ENCODE data around the gene FAM240A.

Gene FAM240A

GRCh38 chr3:46664188-46664970 is 52.1 kb downstream of the FAM240A start:
- ATAC-seq, result no peak

GRCh38 chr3:46664971-46665762 is 52.8 kb downstream of the FAM240A start:
- ATAC-seq, result no peak

GRCh38 chr3:46665763-46666452 is 53.6 kb downstream of the FAM240A start:
- no peak for ATAC-seq

GRCh38 chr3:46666453-46666845 is 54.1 kb downstream of the FAM240A start:
- ATAC-seq, result no peak

GRCh38 chr3:46667061-46667621 is 54.8 kb downstream of the FAM240A start:
- no peak for ATAC-seq

DNA sequence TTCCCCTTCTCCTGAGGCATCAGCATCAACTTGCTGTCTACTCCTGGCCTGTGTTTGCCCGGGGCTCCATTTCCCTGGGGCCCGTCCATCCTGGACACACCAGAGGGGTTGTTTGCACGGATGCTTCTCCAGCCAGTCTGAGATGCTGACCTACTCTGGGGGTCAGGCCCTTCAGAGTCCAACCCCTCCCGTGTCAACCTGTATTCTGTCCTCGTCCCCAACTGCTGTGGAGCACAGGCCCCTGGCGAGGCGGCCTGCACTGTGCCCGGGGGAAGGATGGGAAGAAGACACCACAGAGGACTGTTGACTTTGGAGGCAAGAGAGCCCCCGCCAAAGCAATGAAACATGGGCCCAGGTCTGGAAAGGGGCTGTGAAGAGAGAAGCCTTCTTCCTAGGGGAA is 55.3 kb downstream of the FAM240A start:
- no peak for ATAC-seq

DNA sequence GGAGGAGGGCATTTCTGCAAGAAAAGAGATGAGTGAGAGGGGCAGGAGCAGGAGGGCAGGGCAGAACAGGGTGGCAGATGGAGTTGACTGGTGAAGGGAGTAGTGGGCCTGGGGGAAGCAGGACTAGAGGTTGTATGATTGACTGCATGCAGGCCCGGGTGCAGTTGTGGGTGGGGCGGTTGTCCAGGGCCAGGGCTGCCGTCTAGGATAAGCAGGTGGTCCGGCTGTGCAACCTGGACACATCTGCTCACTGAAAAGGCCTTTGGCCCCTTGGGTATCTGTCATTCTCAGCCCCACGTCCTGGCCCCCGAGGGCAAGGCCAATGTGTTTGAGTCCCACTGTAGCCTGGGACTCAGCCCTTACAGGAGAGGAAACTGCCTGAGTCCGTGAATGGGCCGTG is 55.8 kb downstream of the FAM240A start:
- ATAC-seq, result no peak

GRCh38 chr3:46668591-46668990 is 56.3 kb downstream of the FAM240A start:
- ATAC-seq, result no peak

DNA sequence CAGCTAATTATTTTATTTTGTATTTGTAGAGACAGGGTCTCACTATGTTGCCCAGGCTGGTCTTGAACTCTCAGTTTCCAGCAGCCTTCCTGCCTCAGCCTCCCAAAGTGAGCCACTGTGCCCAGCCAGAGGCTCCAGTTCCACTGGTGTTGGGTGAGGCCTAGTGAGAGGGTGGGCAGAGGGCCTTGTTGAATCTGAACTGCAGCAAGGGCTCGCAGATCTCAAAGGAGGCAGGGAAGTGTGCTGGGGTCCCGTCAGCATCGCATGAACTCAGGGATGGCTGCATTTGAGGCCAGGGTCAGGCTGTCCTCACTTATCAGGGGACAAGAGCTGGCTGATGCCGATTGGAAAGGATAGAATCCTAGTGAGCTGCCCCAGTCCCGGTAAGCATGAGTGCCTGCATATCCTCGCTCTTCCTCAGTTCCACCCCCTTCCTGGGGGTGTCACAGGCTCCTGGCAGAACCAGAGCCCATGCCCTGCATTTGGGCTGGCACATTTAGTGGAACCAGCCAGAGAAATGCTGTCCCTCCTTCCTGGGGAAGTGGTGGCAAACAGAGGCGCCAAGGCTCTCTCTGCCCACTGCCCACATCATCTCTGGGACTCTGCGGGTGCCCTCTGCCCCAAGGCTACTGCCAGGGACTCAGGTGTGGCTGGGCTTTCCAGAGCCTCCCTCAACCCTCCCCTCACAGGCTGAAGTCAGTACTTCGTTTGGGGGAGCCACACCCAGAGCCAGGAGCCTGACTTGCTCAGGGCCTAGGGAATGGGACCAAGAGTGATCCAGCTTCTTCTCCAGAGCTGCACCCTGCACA is 57.1 kb downstream of the FAM240A start:
- ATAC-seq, result no peak

- no peak for ATAC-seq
These were observed 57.9 kb downstream of the FAM240A start for GRCh38 chr3:46670000-46670890.

GRCh38 chr3:46670891-46671427 is 58.6 kb downstream of the FAM240A start:
- ATAC-seq, result no peak

GRCh38 chr3:46671541-46672348 is 59.4 kb downstream of the FAM240A start:
- ATAC-seq, result no peak

DNA sequence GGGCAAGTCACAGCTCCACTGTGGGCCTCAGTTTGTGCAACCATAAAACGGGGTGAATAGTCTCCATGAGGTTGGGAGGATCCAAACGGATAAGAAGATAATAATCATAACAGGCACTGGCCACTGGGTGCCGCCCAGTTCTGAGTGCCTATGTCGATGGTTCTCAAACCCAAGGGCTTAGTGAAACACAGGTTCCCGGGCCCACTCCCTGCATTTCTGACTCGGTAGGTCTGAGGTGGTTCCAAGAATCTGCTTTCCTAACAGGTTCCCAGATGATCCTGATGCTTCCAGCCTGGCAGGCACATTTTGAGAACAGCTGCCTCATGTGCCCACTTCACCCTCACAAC is 60.0 kb downstream of the FAM240A start:
- ATAC-seq, result no peak

GRCh38 chr3:46673151-46674030 is 61.1 kb downstream of the FAM240A start:
- no peak for ATAC-seq

GRCh38 chr3:46674031-46674845 is 61.9 kb downstream of the FAM240A start:
- no peak for ATAC-seq

DNA sequence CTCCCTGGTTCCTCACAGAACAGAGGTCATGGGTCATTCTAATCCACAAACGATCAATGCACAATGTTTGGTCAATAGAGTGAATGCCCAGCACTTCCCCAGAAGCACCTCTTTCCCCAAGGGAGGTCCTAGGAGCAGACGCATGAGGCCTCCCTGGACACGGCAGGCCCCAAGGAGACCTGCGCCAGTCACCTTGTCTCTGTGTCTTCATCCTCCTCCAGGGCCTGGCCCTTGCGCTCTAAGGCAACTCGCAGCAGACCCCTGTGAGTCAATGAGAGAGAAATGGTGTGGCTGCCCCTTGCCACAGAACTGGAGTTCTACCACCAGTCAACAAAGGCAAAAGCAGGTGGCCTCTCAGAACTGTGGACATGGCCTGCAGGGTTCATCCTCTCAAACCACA is 63.1 kb downstream of the FAM240A start:
- no peak for ATAC-seq
